ENCODE measurements around the gene NFIX. TPM values are rescaled to one million over a fixed set of nuclear protein-coding genes. Genes with fewer than 3 reads are reported as not detected.

NFIX gene
- total RNA-seq, 1 experiment from 2014 or later, result 69.7 TPM

DNA sequence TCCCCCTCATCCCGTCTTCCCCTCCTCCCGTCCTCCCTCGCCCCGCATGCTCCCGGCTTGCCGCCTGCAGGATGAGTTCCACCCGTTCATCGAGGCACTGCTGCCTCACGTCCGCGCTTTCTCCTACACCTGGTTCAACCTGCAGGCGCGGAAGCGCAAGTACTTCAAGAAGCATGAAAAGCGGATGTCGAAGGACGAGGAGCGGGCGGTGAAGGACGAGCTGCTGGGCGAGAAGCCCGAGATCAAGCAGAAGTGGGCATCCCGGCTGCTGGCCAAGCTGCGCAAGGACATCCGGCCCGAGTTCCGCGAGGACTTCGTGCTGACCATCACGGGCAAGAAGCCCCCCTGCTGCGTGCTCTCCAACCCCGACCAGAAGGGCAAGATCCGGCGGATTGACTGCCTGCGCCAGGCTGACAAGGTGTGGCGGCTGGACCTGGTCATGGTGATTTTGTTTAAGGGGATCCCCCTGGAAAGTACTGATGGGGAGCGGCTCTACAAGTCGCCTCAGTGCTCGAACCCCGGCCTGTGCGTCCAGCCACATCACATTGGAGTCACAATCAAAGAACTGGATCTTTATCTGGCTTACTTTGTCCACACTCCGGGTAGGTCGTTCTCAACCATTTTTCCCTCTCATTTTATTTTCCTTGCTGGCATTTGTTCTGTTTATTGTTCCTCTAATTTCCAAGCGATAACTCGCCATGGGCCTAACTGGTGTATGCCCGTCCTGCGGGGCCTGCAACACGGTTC lies 29.8 kb downstream of the NFIX start:
- H3K36me3 ChIP-seq (ENCODE audit: insufficient read depth, low read length, poor library complexity, severe bottlenecking), result peaks cover 9% of the 10 kb centered on the region
- H3K4me3 ChIP-seq (ENCODE audit: low read depth, low read length, poor library complexity, severe bottlenecking), result peak overlapping the region; percentile 30
- POLR2A ChIA-PET (ENCODE audit: low non-redundant PET), result interaction anchor here (0.6 kb wide), 1 partner anchor 303 kb away, joined by 15 read pairs; no protein-coding TSS in a partner anchor
- BruUV-seq (replicated peaks), result TSS peak; percentile 15
- H3K4me1 ChIP-seq (ENCODE audit: insufficient read depth, low read length, poor library complexity, severe bottlenecking), result peaks cover 42% of the 10 kb centered on the region
- H3K27ac ChIP-seq (ENCODE audit: low read depth, low read length, poor library complexity, severe bottlenecking), result peak overlapping the region; percentile 66
- CTCF ChIA-PET, result no interaction called here
- H3K27me3 ChIP-seq (replicated peaks; ENCODE audit: insufficient read depth, low read depth, low read length, poor library complexity), result no peaks in the 10 kb centered on the region
- intact Hi-C loops (cut with micrococcal nuclease; ENCODE audit: unreplicated experiment), result no loop called here
- no peaks in the 10 kb centered on the region for H3K9me3 ChIP-seq (ENCODE audit: low read depth, low read length, poor library complexity, severe bottlenecking)
- DNase-seq (ENCODE audit: low spot score), result no peak
- TF ChIP-seq, protein P1, sequence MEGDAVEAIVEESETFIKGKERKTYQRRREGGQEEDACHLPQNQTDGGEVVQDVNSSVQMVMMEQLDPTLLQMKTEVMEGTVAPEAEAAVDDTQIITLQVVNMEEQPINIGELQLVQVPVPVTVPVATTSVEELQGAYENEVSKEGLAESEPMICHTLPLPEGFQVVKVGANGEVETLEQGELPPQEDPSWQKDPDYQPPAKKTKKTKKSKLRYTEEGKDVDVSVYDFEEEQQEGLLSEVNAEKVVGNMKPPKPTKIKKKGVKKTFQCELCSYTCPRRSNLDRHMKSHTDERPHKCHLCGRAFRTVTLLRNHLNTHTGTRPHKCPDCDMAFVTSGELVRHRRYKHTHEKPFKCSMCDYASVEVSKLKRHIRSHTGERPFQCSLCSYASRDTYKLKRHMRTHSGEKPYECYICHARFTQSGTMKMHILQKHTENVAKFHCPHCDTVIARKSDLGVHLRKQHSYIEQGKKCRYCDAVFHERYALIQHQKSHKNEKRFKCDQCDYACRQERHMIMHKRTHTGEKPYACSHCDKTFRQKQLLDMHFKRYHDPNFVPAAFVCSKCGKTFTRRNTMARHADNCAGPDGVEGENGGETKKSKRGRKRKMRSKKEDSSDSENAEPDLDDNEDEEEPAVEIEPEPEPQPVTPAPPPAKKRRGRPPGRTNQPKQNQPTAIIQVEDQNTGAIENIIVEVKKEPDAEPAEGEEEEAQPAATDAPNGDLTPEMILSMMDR (conservative IDR thresholded peaks at IDR 0.05; ENCODE audit: low read depth, low read length), result no peak
- TF ChIP-seq EZH2 (IDR thresholded peaks at IDR 0.05; ENCODE audit: borderline replicate concordance, low read depth, low read length, poor library complexity, severe bottlenecking), result no peak

DNA sequence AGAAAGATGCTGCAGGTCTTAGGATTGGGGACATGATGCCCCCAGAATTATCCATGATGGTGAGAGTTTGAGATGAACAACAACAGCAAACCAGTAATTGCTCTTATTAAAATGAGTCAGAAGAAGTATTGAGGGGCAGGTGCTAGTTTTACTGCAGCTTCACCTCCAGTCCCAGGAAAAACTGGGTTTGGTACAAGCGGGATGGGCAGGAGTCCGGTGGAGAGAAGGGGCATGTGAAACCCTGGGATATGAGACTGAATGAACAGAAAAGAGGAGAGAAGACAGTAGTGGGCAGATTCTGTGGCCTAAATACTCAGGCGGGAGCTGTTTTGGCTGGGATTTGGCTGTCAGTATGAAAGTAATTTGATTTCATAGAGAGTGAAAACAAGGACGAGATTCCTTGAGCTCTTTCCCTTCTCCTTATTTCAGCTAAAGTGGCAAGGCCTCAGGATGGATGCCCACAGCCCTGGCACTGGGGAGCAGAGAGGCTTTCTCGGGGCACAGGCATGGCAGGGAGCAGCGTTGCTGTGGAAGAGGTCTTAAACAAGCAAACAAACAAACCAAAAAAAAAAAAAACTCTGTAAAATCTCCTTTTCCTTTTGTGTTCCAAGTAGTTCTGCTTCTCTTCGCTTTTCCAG lies 30.7 kb downstream of the NFIX start:
- H3K4me3 ChIP-seq (ENCODE audit: low read depth, low read length, poor library complexity, severe bottlenecking), result peak overlapping the region; percentile 30
- H3K4me1 ChIP-seq (ENCODE audit: insufficient read depth, low read length, poor library complexity, severe bottlenecking), result peaks cover 37% of the 10 kb centered on the region
- ChIA-PET POLR2A (ENCODE audit: low non-redundant PET) (interaction anchor here (0.6 kb wide), 1 partner anchor 304 kb away, joined by 15 read pairs; no protein-coding TSS in a partner anchor), CTCF (interaction anchor here (0.5 to 0.7 kb wide), 3 partner anchors 48 to 250 kb away, joined by 4 to 5 read pairs (median 5); no protein-coding TSS in a partner anchor)
- H3K36me3 ChIP-seq (ENCODE audit: insufficient read depth, low read length, poor library complexity, severe bottlenecking), result peaks cover 9% of the 10 kb centered on the region
- TF ChIP-seq EZH2 (IDR thresholded peaks at IDR 0.05; ENCODE audit: borderline replicate concordance, low read depth, low read length, poor library complexity, severe bottlenecking), result no peak
- TF ChIP-seq, protein P1 (conservative IDR thresholded peaks at IDR 0.05; ENCODE audit: low read depth, low read length), result no peak
- H3K27ac ChIP-seq (ENCODE audit: low read depth, low read length, poor library complexity, severe bottlenecking), result peak overlapping the region; percentile 66
- intact Hi-C loops (cut with micrococcal nuclease; ENCODE audit: unreplicated experiment), result no loop called here
- H3K27me3 ChIP-seq (replicated peaks; ENCODE audit: insufficient read depth, low read depth, low read length, poor library complexity), result no peaks in the 10 kb centered on the region
- no TSS peak for BruUV-seq (replicated peaks)
- H3K9me3 ChIP-seq (ENCODE audit: low read depth, low read length, poor library complexity, severe bottlenecking), result no peaks in the 10 kb centered on the region
- DNase-seq (ENCODE audit: low spot score), result no peak

DNA sequence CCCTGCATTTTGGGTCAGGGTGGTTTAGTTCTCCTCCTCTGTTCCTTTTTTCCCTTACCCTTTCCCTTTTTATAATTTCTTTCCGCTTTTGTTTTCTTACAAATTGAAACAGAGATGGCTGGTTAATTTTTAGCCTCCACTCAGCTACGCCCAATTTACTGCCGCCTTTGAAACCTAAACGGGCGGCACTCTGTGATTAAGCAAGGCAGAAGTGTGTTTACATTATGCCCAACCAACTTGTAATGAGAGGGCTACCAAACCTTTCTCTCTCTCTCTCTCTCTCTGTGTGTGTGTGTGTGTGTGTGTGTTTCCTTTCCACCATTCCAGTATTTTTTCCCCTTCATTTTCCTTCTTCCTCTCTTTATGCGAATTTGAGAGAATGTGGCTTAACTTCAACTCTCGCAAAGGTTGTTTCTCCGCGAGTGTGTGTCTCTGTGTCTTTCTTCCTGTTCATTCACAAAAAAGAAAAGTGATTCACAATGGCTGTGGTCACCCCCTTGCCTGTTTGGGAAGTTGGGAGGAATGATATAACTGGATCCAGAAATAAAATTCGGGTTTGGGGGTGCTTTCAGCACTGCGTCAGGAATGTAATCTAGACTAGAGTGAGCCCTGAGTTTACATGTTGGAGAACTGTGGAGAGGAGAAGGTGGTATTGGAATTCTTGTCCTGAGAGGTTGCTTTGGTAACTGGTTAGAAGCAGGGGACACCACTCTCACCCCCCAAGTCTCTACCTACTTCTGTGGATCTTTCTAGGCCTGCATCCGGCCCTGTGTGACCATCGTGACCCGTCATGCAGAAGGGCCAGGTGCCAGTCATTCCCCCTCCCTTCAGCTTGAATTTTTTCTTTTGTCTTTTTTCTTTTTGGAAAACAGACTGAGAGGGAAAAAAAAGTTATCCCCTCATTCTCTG lies 31.4 kb downstream of the NFIX start:
- intact Hi-C loops (cut with micrococcal nuclease; ENCODE audit: unreplicated experiment), result no loop called here
- H3K27ac ChIP-seq (ENCODE audit: low read depth, low read length, poor library complexity, severe bottlenecking), result peak overlapping the region; percentile 66
- CTCF ChIA-PET, result interaction anchor here (0.5 to 0.7 kb wide), 3 partner anchors 49 to 251 kb away, joined by 4 to 5 read pairs (median 5); no protein-coding TSS in a partner anchor
- peaks cover 34% of the 10 kb centered on the region for H3K4me1 ChIP-seq (ENCODE audit: insufficient read depth, low read length, poor library complexity, severe bottlenecking)
- H3K27me3 ChIP-seq (replicated peaks; ENCODE audit: insufficient read depth, low read depth, low read length, poor library complexity), result no peaks in the 10 kb centered on the region
- peak overlapping the region; percentile 30 for H3K4me3 ChIP-seq (ENCODE audit: low read depth, low read length, poor library complexity, severe bottlenecking)
- DNase-seq (ENCODE audit: low spot score), result no peak
- BruUV-seq (replicated peaks), result no TSS peak
- POLR2A ChIA-PET (ENCODE audit: low non-redundant PET), result no interaction called here
- no peak for TF ChIP-seq EZH2 (IDR thresholded peaks at IDR 0.05; ENCODE audit: borderline replicate concordance, low read depth, low read length, poor library complexity, severe bottlenecking)
- TF ChIP-seq, protein P1 (conservative IDR thresholded peaks at IDR 0.05; ENCODE audit: low read depth, low read length), result no peak
- peaks cover 9% of the 10 kb centered on the region for H3K36me3 ChIP-seq (ENCODE audit: insufficient read depth, low read length, poor library complexity, severe bottlenecking)
- H3K9me3 ChIP-seq (ENCODE audit: low read depth, low read length, poor library complexity, severe bottlenecking), result no peaks in the 10 kb centered on the region

Data from A673 (cell line).